ENCODE measurements around the gene HOXA10. TPM values are rescaled to one million over a fixed set of nuclear protein-coding genes. Genes with fewer than 3 reads are reported as not detected.

The HOXA10 gene
- total RNA-seq, 1 experiment from 2014 or later: 3.9 TPM

DNA sequence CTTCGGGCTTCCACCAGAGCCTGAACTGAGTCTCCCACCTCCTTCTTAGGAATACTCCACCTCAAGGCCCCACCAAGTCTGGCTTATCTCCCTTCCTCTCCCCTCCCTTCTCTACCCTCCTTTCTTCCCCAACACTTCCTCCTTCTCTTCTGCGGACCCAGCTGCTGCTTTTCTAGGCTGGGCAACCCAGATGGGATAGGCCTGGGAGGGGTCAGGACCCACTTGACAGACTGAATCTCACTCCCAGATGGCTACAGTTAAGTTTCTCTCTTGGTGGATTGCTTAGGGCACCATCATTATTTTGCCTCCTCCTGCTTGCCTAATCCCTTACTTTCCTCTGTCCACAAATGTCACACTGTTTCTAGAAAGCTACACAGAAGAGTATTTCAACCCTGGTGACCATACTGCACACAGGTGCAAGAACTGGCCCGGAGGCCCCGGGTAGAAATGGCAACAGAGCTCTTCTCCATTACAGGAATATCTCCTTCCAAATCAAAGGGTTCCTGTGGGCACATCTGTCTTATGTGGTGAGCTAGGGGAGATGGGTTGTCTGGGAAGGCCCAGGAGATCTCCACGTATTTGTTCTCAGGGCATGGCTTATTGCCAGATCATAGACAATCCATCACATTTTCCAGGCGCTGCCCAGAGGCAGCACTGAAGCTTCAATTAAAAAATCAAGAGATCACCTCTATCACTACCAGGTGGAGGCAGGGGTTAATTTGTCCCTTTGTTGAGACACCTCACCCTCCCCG is 16.1 kb upstream of the HOXA10 start:
- BruUV-seq (replicated peaks): no TSS peak
- Mint-ChIP-seq H3K27ac (ENCODE audit: low read depth, unreplicated experiment) (no peak overlapping the region), H3K36me3 (ENCODE audit: insufficient read depth, unreplicated experiment) (no peaks in the 10 kb centered on the region), H3K4me3 (ENCODE audit: unreplicated experiment) (no peak overlapping the region), H3K9me3 (ENCODE audit: unreplicated experiment) (no peaks in the 10 kb centered on the region), H3K27me3 (ENCODE audit: insufficient read depth, unreplicated experiment) (peaks cover 9% of the 10 kb centered on the region), H3K4me1 (ENCODE audit: insufficient read depth, unreplicated experiment) (peaks cover 8% of the 10 kb centered on the region)
- intact Hi-C loops (cut with micrococcal nuclease): loop anchor here (10.0 kb wide), 1 partner anchor 1735 kb away; no protein-coding TSS in a partner anchor
- TF ChIP-seq, protein P1, sequence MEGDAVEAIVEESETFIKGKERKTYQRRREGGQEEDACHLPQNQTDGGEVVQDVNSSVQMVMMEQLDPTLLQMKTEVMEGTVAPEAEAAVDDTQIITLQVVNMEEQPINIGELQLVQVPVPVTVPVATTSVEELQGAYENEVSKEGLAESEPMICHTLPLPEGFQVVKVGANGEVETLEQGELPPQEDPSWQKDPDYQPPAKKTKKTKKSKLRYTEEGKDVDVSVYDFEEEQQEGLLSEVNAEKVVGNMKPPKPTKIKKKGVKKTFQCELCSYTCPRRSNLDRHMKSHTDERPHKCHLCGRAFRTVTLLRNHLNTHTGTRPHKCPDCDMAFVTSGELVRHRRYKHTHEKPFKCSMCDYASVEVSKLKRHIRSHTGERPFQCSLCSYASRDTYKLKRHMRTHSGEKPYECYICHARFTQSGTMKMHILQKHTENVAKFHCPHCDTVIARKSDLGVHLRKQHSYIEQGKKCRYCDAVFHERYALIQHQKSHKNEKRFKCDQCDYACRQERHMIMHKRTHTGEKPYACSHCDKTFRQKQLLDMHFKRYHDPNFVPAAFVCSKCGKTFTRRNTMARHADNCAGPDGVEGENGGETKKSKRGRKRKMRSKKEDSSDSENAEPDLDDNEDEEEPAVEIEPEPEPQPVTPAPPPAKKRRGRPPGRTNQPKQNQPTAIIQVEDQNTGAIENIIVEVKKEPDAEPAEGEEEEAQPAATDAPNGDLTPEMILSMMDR (IDR thresholded peaks at IDR 0.05; ENCODE audit: unreplicated experiment): no peak
- DNase-seq (ENCODE audit: unreplicated experiment): no peak
- CTCF ChIA-PET: interaction anchor here (0.5 to 3.2 kb wide), 7 partner anchors 11 to 1006 kb away, joined by 3 to 10 read pairs (median 4); no protein-coding TSS in a partner anchor
- POLR2A ChIA-PET: no interaction called here

DNA sequence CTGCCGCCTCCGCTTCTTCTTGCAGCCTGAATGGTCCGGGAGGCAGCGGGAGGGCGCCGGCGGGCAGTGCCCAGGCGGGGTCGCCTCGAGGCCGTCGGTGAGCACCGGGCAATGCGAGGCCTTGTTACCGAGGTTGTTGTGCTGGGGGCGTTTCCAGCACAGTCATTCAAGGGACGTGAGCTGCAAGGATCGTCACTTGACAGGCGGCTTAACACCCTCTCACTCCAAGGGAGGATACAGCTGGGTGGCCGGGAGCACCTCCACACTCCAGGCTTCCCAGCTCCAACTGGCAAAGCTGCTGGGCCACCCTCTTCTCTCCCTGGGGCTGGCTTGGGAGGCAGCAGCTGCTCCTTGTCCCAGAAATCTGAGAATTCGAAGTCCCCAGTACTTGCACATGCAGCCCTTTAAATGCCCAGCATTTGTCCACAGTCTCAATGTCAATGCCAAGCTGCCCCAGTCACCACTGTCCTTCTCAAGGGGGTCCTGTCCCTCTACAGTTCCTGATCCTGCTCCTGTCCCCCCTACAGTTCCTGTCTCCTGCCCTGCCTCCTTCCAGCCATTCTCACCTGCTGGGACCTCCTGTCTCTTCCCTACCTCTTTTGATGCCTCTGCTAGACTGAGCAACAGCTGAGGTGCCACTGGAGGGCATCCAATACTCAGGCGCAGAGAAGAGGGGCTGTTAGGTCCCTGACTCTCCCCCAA is 15.3 kb upstream of the HOXA10 start:
- ChIA-PET POLR2A (no interaction called here), CTCF (interaction anchor here (0.5 to 2.2 kb wide), 5 partner anchors 18 to 414 kb away, joined by 3 to 6 read pairs (median 3); no protein-coding TSS in a partner anchor)
- BruUV-seq (replicated peaks): no TSS peak

DNA sequence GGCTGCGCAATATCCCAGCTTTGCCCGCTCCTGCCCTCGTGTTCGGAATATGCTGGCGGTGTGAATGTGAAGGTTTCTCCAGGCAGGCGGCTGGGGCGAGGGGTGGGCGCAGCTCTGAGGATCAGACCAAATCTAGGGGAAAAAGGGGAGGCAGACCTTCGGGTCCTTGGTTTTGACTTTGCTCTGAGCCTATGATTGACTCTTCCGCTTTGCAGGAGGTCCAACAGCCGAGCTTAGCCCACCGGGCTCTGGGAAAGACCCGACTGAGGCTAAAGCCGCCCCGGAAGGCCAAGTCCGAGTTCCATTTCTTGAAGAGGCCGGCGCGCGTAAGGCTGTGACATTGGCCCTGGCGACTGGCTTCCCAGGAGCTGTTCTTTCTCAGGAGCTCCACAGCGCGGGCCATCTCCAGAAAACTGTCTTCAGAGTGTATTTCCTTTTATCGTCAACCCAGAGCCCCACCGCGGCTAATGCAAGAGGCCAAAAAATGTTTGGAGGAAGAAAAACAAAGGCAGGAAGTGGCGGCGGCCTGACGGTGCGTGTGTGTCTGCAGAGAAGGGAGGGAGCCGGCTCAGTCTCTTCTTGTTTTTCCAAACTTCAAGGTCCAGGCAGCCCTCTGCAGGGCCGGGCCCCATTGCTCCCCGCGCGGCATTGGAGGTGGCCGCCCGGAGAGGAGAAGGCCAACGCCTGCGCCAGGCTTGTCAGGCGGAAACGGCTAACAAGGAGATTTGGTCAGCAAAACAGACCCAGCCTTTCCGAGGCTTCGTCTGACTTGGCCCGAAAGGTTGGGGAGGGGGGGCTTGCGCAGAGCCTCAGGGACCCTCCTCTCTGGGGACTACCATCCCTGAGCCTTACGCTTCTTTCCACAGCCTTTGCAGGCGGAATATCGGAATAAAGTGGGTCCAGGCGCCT is 14.5 kb upstream of the HOXA10 start:
- H3K27me3 Mint-ChIP-seq (ENCODE audit: insufficient read depth, unreplicated experiment): no peaks in the 10 kb centered on the region
- TF ChIP-seq, protein P1 (IDR thresholded peaks at IDR 0.05; ENCODE audit: unreplicated experiment): no peak
- CTCF ChIA-PET: interaction anchor here (0.6 to 2.0 kb wide), 3 partner anchors 10 to 593 kb away, joined by 3 to 9 read pairs (median 3); no protein-coding TSS in a partner anchor

More for the DNA sequence above, 15.3 kb upstream of the HOXA10 start:
- Mint-ChIP-seq H3K4me3 (ENCODE audit: unreplicated experiment) (no peak overlapping the region), H3K27me3 (ENCODE audit: insufficient read depth, unreplicated experiment) (peaks cover 2% of the 10 kb centered on the region), H3K4me1 (ENCODE audit: insufficient read depth, unreplicated experiment) (peaks cover 14% of the 10 kb centered on the region), H3K9me3 (ENCODE audit: unreplicated experiment) (no peaks in the 10 kb centered on the region), H3K27ac (ENCODE audit: low read depth, unreplicated experiment) (no peak overlapping the region), H3K36me3 (ENCODE audit: insufficient read depth, unreplicated experiment) (no peaks in the 10 kb centered on the region)
- TF ChIP-seq, protein P1 (IDR thresholded peaks at IDR 0.05; ENCODE audit: unreplicated experiment): no peak
- no peak for DNase-seq (ENCODE audit: unreplicated experiment)
- intact Hi-C loops (cut with micrococcal nuclease): no loop called here

More for the DNA sequence above, 14.5 kb upstream of the HOXA10 start:
- DNase-seq (ENCODE audit: unreplicated experiment): no peak
- peaks cover 14% of the 10 kb centered on the region for H3K4me1 Mint-ChIP-seq (ENCODE audit: insufficient read depth, unreplicated experiment)
- no peak overlapping the region for H3K4me3 Mint-ChIP-seq (ENCODE audit: unreplicated experiment)
- BruUV-seq (replicated peaks): no TSS peak
- POLR2A ChIA-PET: no interaction called here
- H3K27ac Mint-ChIP-seq (ENCODE audit: low read depth, unreplicated experiment): no peak overlapping the region
- H3K36me3 Mint-ChIP-seq (ENCODE audit: insufficient read depth, unreplicated experiment): no peaks in the 10 kb centered on the region
- intact Hi-C loops (cut with micrococcal nuclease): no loop called here
- H3K9me3 Mint-ChIP-seq (ENCODE audit: unreplicated experiment): no peaks in the 10 kb centered on the region
